Cardiac muscle cell (in vitro differentiated cells and primary cell): ENCODE results near the gene SCAF4. TPM values are rescaled to one million over a fixed set of nuclear protein-coding genes. Genes with fewer than 3 reads are reported as not detected.
"Not testable (repeated sequence)": the region's sequence is repeated elsewhere in the genome, so short reads cannot be mapped to it uniquely, and the experiment has no call there.

Experiments used
- DNase-seq, 2 donors: peaks; one replicate each; pipeline versions ENCODE4 v3.0.0 to v3.0.0-alpha.2; 2010 to 2017; ENCODE audit warnings: low read depth in 1 of 2, low spot score in 1 of 2
- H3K27ac ChIP-seq: fragments of 200-600 bp; sonication (generic); 2 replicates; pipeline ENCODE4 v1.5.1; 2016
- H3K27me3 ChIP-seq: fragments of 200-600 bp; sonication (generic); 2 replicates; pipeline ENCODE4 v1.6.0; 2016; ENCODE audit warnings: control low read depth
- H3K36me3 ChIP-seq: fragments of 200-600 bp; sonication (generic); 2 replicates; pipeline ENCODE4 v1.5.1; 2016; ENCODE audit warnings: control low read depth
- H3K4me1 ChIP-seq: fragments of 200-600 bp; sonication (generic); 2 replicates; pipeline ENCODE4 v1.8.1; 2017; ENCODE audit warnings: low read depth, mild to moderate bottlenecking, mixed run types
- H3K4me3 ChIP-seq: fragments of 200-600 bp; sonication (generic); 2 replicates; pipeline ENCODE4 v1.5.1; 2016; ENCODE audit warnings: mild to moderate bottlenecking
- H3K9me3 ChIP-seq: fragments of 200-600 bp; sonication (generic); 2 replicates; pipeline ENCODE4 v1.5.1; 2017; ENCODE audit warnings: low read depth, mild to moderate bottlenecking, control low read depth
- CTCF ChIP-seq: IDR thresholded peaks from 2 replicates; pipeline ENCODE4 v1.5.1; 2012; ENCODE audit warnings: low read depth, mild to moderate bottlenecking, low read length
- polyA plus RNA-seq: library from polyadenylated mRNA; unstranded; fragments of >200 nt; fragmentation: Nextera tagmentation; extraction: Ambion mirVana; gene quantifications from 2 replicates; pipeline ENCODE4 v1.2.1, GENCODE V29; 2016
- total RNA-seq: library from RNA; depleted of rRNA; stranded (reverse); fragments of >200 nt; gene quantifications from 2 replicates; pipeline ENCODE4 v1.2.3, GENCODE V29; 2016

SCAF4 gene
- total and polyA plus RNA-seq, 2 experiments from 2014 or later, result 16.0 to 28.6 TPM

- no peak overlapping the region for H3K27ac ChIP-seq
- no peak for DNase-seq
- H3K4me1 ChIP-seq, result no peaks in the 10 kb centered on the region
- no peaks in the 10 kb centered on the region for H3K9me3 ChIP-seq
- no peaks in the 10 kb centered on the region for H3K27me3 ChIP-seq
- no peaks in the 10 kb centered on the region for H3K36me3 ChIP-seq
- no peak overlapping the region for H3K4me3 ChIP-seq
- TF ChIP-seq CTCF, result no peak
Measured at GRCh38 chr21:31636874-31637273, 95.0 kb downstream of the SCAF4 start.

GRCh38 chr21:31634993-31635392 lies 96.9 kb downstream of the SCAF4 start:
- Histone ChIP-seq H3K27me3 (no peaks in the 10 kb centered on the region), H3K9me3 (no peaks in the 10 kb centered on the region), H3K4me3 (no peak overlapping the region), H3K4me1 (no peaks in the 10 kb centered on the region), H3K27ac (no peak overlapping the region), H3K36me3 (no peaks in the 10 kb centered on the region)
- DNase-seq, result no peak
- TF ChIP-seq CTCF, result no peak

GRCh38 chr21:31631881-31632280 lies 100.0 kb downstream of the SCAF4 start:
- H3K4me1 ChIP-seq, H3K27me3 ChIP-seq, H3K4me3 ChIP-seq, H3K36me3 ChIP-seq, H3K9me3 ChIP-seq, DNase-seq, H3K27ac ChIP-seq: not testable (repeated sequence)

- Histone ChIP-seq H3K36me3 (no peaks in the 10 kb centered on the region), H3K27me3 (no peaks in the 10 kb centered on the region), H3K4me1 (no peaks in the 10 kb centered on the region), H3K9me3 (no peaks in the 10 kb centered on the region), H3K27ac (no peak overlapping the region), H3K4me3 (no peak overlapping the region)
- DNase-seq, result peak in 1 of 2 donors; percentile 91
- TF ChIP-seq CTCF, result no peak
Measured at GRCh38 chr21:31629972-31630711, 101.8 kb downstream of the SCAF4 start.

GRCh38 chr21:31624961-31625491 lies 106.9 kb downstream of the SCAF4 start:
- no peaks in the 10 kb centered on the region for H3K36me3 ChIP-seq
- no peaks in the 10 kb centered on the region for H3K4me1 ChIP-seq
- no peak overlapping the region for H3K27ac ChIP-seq
- no peak for DNase-seq
- no peaks in the 10 kb centered on the region for H3K9me3 ChIP-seq
- TF ChIP-seq CTCF, result no peak
- H3K27me3 ChIP-seq, result no peaks in the 10 kb centered on the region
- no peak overlapping the region for H3K4me3 ChIP-seq

- TF ChIP-seq CTCF, result no peak
- no peaks in the 10 kb centered on the region for H3K4me1 ChIP-seq
- H3K27ac ChIP-seq, result no peak overlapping the region
- H3K9me3 ChIP-seq, result no peaks in the 10 kb centered on the region
- no peak for DNase-seq
- no peaks in the 10 kb centered on the region for H3K27me3 ChIP-seq
- H3K4me3 ChIP-seq, result no peak overlapping the region
- H3K36me3 ChIP-seq, result no peaks in the 10 kb centered on the region
Measured at GRCh38 chr21:31624181-31624580, 107.7 kb downstream of the SCAF4 start.
